ENCODE data around the gene SSH2. TPM values are rescaled to one million over a fixed set of nuclear protein-coding genes. Genes with fewer than 3 reads are reported as not detected.

Gene SSH2
- total RNA-seq, 1 experiment from 2014 or later = 14.6 TPM

- Mint-ChIP-seq H3K9me3 (no peaks in the 10 kb centered on the region; a peak in 1 of 5 replicates), H3K36me3 (ENCODE audit: insufficient read depth in 1 of 3, low read depth in 3 of 3) (no peaks in the 10 kb centered on the region; a peak in 1 of 7 replicates), H3K27me3 (ENCODE audit: low read depth) (no peaks in the 10 kb centered on the region), H3K4me1 (peaks cover 42 to 53% of the 10 kb centered on the region in 2 experiments), H3K4me3 (no peak overlapping the region), H3K27ac (peak overlapping the region in 1 of 3 experiments; percentile 21; a peak in 2 of 7 replicates)
- Histone ChIP-seq H3K4ac (ENCODE audit: low read depth, low read length) (no peak overlapping the region), H3K14ac (ENCODE audit: insufficient read depth, low read length) (no peak overlapping the region), H2BK12ac (ENCODE audit: insufficient read length, low read depth, low read length) (no peak overlapping the region), H3K18ac (ENCODE audit: insufficient read length, low read depth, low read length) (no peak overlapping the region), H3K4me2 (ENCODE audit: insufficient read depth, insufficient read length, low read length) (no peak overlapping the region), H3K9ac (ENCODE audit: extremely low read depth, insufficient read length, low read length) (no peak overlapping the region), H4K8ac (replicated peaks; ENCODE audit: insufficient read length, low read depth, low read length) (no peak overlapping the region), H3K79me1 (ENCODE audit: insufficient read depth, low read depth, low read length, poor library complexity, severe bottlenecking) (no peaks in the 10 kb centered on the region), H3K27ac (ENCODE audit: insufficient read length, low read depth, low read length) (no peak overlapping the region), H3K27me3 (ENCODE audit: insufficient read depth, low read length) (no peaks in the 10 kb centered on the region), H3T11ph (ENCODE audit: low read length) (no peak overlapping the region), H3K23me2 (ENCODE audit: insufficient read length, low read depth, low read length, poor library complexity, severe bottlenecking) (no peaks in the 10 kb centered on the region), H2AFZ (ENCODE audit: low read length) (no peak overlapping the region), H2BK120ac (ENCODE audit: low read depth, low read length, poor library complexity, severe bottlenecking) (no peak overlapping the region), H2BK20ac (ENCODE audit: low read depth, low read length, poor library complexity, severe bottlenecking) (no peak overlapping the region), H4K91ac (ENCODE audit: insufficient read length, low read depth, low read length) (no peak overlapping the region), H4K20me1 (ENCODE audit: control insufficient read depth, insufficient read depth, insufficient read length) (no peaks in the 10 kb centered on the region), H4K5ac (ENCODE audit: insufficient read length, low read depth, low read length) (no peak overlapping the region), H3K9me3 (ENCODE audit: control insufficient read depth, low read depth, low read length) (no peaks in the 10 kb centered on the region), H2BK15ac (ENCODE audit: low read depth, low read length) (no peak overlapping the region), H3K56ac (ENCODE audit: insufficient read length, low read depth, low read length) (no peak overlapping the region), H2AK5ac (ENCODE audit: insufficient read length, low read length) (no peak overlapping the region), H3K4me1 (ENCODE audit: insufficient read depth, low read length) (peaks cover 6% of the 10 kb centered on the region), H2BK5ac (ENCODE audit: insufficient read length, low read length) (no peak overlapping the region), H3K23ac (ENCODE audit: insufficient read length, low read depth, low read length) (no peak overlapping the region), H3K79me2 (ENCODE audit: insufficient read depth, low read length) (no peaks in the 10 kb centered on the region)
- no peak for TF ChIP-seq CTCF (conservative IDR thresholded peaks at IDR 0.05)
- no peak for DNase-seq
- WGBS (ENCODE audit: extremely low coverage, insufficient read length, low lambda C conversion rate) = no CpG with 5 or more reads among the region's 9 CpGs
These were observed 207.4 kb downstream of the SSH2 start for GRCh38 chr17:29722411-29723198.

Measured in H9 (cell line).